H9 (cell line): ENCODE data around the gene METTL1. TPM values are rescaled to one million over a fixed set of nuclear protein-coding genes. Genes with fewer than 3 reads are reported as not detected.

Experiments used
- DNase-seq: peaks from one replicate; pipeline ENCODE4 v3.0.0-alpha.2; 2017
- H2AFZ ChIP-seq: one replicate; pipeline ENCODE4 v1.6.1; 2013; ENCODE audit warnings: mild to moderate bottlenecking, low read length, control low read depth, moderate library complexity
- H2AK5ac ChIP-seq: 2 replicates; pipeline ENCODE4 v1.6.1; 2013; ENCODE audit warnings: low read length, control low read depth, mixed read lengths; ENCODE audit not compliant: insufficient read length
- H2BK120ac ChIP-seq: one replicate; pipeline ENCODE4 v1.6.1; 2013; ENCODE audit warnings: low read depth, mild to moderate bottlenecking, low read length, control low read depth, inconsistent platforms; ENCODE audit not compliant: poor library complexity, severe bottlenecking
- H2BK12ac ChIP-seq: 2 replicates; pipeline ENCODE4 v1.6.1; 2013; ENCODE audit warnings: low read length, control low read depth, mixed read lengths, low read depth; ENCODE audit not compliant: insufficient read length
- H2BK15ac ChIP-seq: 2 replicates; pipeline ENCODE4 v1.6.1; 2013; ENCODE audit warnings: low read depth, low read length, control low read depth
- H2BK20ac ChIP-seq: one replicate; pipeline ENCODE4 v1.6.1; 2013; ENCODE audit warnings: low read depth, mild to moderate bottlenecking, low read length, control low read depth, inconsistent platforms; ENCODE audit not compliant: poor library complexity, severe bottlenecking
- H2BK5ac ChIP-seq: 2 replicates; pipeline ENCODE4 v1.6.1; 2013; ENCODE audit warnings: low read length, control low read depth, mixed read lengths; ENCODE audit not compliant: insufficient read length
- H3K14ac ChIP-seq: 2 replicates; pipeline ENCODE4 v1.6.1; 2013; ENCODE audit warnings: low read length, control low read depth; ENCODE audit not compliant: insufficient read depth
- H3K18ac ChIP-seq: 2 replicates; pipeline ENCODE4 v1.6.1; 2013; ENCODE audit warnings: low read depth, mild to moderate bottlenecking, mixed read lengths, low read length, control low read depth; ENCODE audit not compliant: insufficient read length
- H3K23ac ChIP-seq: 2 replicates; pipeline ENCODE4 v1.6.1; 2013; ENCODE audit warnings: low read length, control low read depth, mixed read lengths, low read depth; ENCODE audit not compliant: insufficient read length
- H3K23me2 ChIP-seq: 2 replicates; pipeline ENCODE4 v1.6.1; 2013; ENCODE audit warnings: low read depth, mild to moderate bottlenecking, mixed read lengths, low read length, control low read depth; ENCODE audit not compliant: insufficient read length, poor library complexity, severe bottlenecking
- H3K27ac ChIP-seq: 2 replicates; pipeline ENCODE4 v1.5.1; 2013; ENCODE audit warnings: low read length, control low read depth, mixed read lengths, low read depth; ENCODE audit not compliant: insufficient read length
- H3K27me3 ChIP-seq: 2 replicates; pipeline ENCODE4 v1.6.1; 2013; ENCODE audit warnings: low read length, control low read depth, inconsistent platforms; ENCODE audit not compliant: insufficient read depth
- H3K4ac ChIP-seq: 2 replicates; pipeline ENCODE4 v1.6.1; 2013; ENCODE audit warnings: low read depth, mild to moderate bottlenecking, control low read depth, inconsistent platforms, low read length, moderate library complexity
- H3K4me1 ChIP-seq: 2 replicates; pipeline ENCODE4 v1.6.1; 2013; ENCODE audit warnings: low read length, control low read depth, inconsistent platforms; ENCODE audit not compliant: insufficient read depth
- H3K4me2 ChIP-seq: 2 replicates; pipeline ENCODE4 v1.6.1; 2013; ENCODE audit warnings: low read length, control low read depth, mixed read lengths; ENCODE audit not compliant: insufficient read length, insufficient read depth
- H3K56ac ChIP-seq: 2 replicates; pipeline ENCODE4 v1.6.1; 2013; ENCODE audit warnings: low read depth, mild to moderate bottlenecking, mixed read lengths, low read length, control low read depth; ENCODE audit not compliant: insufficient read length
- H3K79me1 ChIP-seq: 2 replicates; pipeline ENCODE4 v1.6.1; 2013; ENCODE audit warnings: low read depth, mild to moderate bottlenecking, moderate library complexity, low read length, control low read depth, inconsistent platforms; ENCODE audit not compliant: insufficient read depth, poor library complexity, severe bottlenecking
- H3K79me2 ChIP-seq: 2 replicates; pipeline ENCODE4 v1.6.1; 2013; ENCODE audit warnings: low read length, control low read depth, inconsistent platforms; ENCODE audit not compliant: insufficient read depth
- H3K9ac ChIP-seq: 2 replicates; pipeline ENCODE4 v1.6.1; 2013; ENCODE audit warnings: low read length, control low read depth, mixed read lengths; ENCODE audit not compliant: insufficient read length; ENCODE audit errors: extremely low read depth
- H3K9me3 ChIP-seq: one replicate; pipeline ENCODE4 v1.6.1; 2013; ENCODE audit warnings: low read depth, low read length, inconsistent platforms; ENCODE audit not compliant: control insufficient read depth
- H3T11ph ChIP-seq: one replicate; pipeline ENCODE4 v1.6.1; 2013; ENCODE audit warnings: mild to moderate bottlenecking, low read length, control low read depth, inconsistent platforms
- H4K20me1 ChIP-seq: one replicate; pipeline ENCODE4 v1.6.1; 2013; ENCODE audit not compliant: control insufficient read depth, insufficient read length, insufficient read depth
- H4K5ac ChIP-seq: 2 replicates; pipeline ENCODE4 v1.6.1; 2013; ENCODE audit warnings: low read depth, mild to moderate bottlenecking, mixed read lengths, low read length, control low read depth; ENCODE audit not compliant: insufficient read length
- H4K8ac ChIP-seq: replicated peaks from 2 replicates; pipeline ENCODE4 v1.6.1; 2013; ENCODE audit warnings: low read length, control low read depth, mixed read lengths, low read depth; ENCODE audit not compliant: insufficient read length
- H4K91ac ChIP-seq: 2 replicates; pipeline ENCODE4 v1.6.1; 2013; ENCODE audit warnings: low read depth, mild to moderate bottlenecking, moderate library complexity, mixed read lengths, low read length, control low read depth; ENCODE audit not compliant: insufficient read length
- H3K27ac Mint-ChIP-seq, 3 experiments: 2 replicates in 2 of 3; 3 replicates in 1 of 3; pipeline ENCODE4 v1.8.0; 2020 to 2021; ENCODE audit warnings: mixed read lengths in 3 of 3, mild to moderate bottlenecking in 1 of 3, moderate library complexity in 1 of 3
- H3K27me3 Mint-ChIP-seq: 2 replicates; pipeline ENCODE4 v1.8.0; 2021; ENCODE audit warnings: low read depth, mild to moderate bottlenecking, moderate library complexity, mixed read lengths
- H3K36me3 Mint-ChIP-seq, 3 experiments: 2 replicates in 2 of 3; 3 replicates in 1 of 3; pipeline ENCODE4 v1.8.0; 2020 to 2021; ENCODE audit warnings: low read depth in 3 of 3, mixed read lengths in 3 of 3; ENCODE audit not compliant: insufficient read depth in 1 of 3
- H3K4me1 Mint-ChIP-seq, 2 experiments: 2 replicates each; pipeline ENCODE4 v1.8.0; 2020; ENCODE audit warnings: mixed read lengths in 2 of 2
- H3K4me3 Mint-ChIP-seq, 2 experiments: 2 replicates in 1 of 2; 3 replicates in 1 of 2; pipeline ENCODE4 v1.8.0; 2020 to 2021; ENCODE audit warnings: mild to moderate bottlenecking in 2 of 2, mixed read lengths in 2 of 2, moderate library complexity in 1 of 2
- H3K9me3 Mint-ChIP-seq, 2 experiments: 2 replicates in 1 of 2; 3 replicates in 1 of 2; pipeline ENCODE4 v1.8.0; 2020; ENCODE audit warnings: mild to moderate bottlenecking in 2 of 2, mixed read lengths in 2 of 2, moderate library complexity in 1 of 2
- CTCF ChIP-seq: fragments of 200-600 bp; sonication (generic); conservative IDR thresholded peaks from 3 replicates; pipeline ENCODE4 v1.8.0; 2021; ENCODE audit warnings: antibody characterized with exemption, mild to moderate bottlenecking
- WGBS: extraction: QIAGEN DNeasy Blood & Tissue Kit; methylation state at CpG from one replicate; pipeline ENCODE4 v1.1.7; 2013; ENCODE audit warnings: missing lambda C conversion rate, low lambda C conversion rate, mixed read lengths; ENCODE audit not compliant: insufficient read length; ENCODE audit errors: extremely low coverage; 5-methylcytosine and 5-hydroxymethylcytosine counted together
- total RNA-seq: library from RNA; stranded (reverse); gene quantifications from 2 replicates; pipeline ENCODE4 v1.2.1, GENCODE V29; 2021

METTL1 gene
- total RNA-seq, 1 experiment from 2014 or later, result 58.4 TPM

DNA sequence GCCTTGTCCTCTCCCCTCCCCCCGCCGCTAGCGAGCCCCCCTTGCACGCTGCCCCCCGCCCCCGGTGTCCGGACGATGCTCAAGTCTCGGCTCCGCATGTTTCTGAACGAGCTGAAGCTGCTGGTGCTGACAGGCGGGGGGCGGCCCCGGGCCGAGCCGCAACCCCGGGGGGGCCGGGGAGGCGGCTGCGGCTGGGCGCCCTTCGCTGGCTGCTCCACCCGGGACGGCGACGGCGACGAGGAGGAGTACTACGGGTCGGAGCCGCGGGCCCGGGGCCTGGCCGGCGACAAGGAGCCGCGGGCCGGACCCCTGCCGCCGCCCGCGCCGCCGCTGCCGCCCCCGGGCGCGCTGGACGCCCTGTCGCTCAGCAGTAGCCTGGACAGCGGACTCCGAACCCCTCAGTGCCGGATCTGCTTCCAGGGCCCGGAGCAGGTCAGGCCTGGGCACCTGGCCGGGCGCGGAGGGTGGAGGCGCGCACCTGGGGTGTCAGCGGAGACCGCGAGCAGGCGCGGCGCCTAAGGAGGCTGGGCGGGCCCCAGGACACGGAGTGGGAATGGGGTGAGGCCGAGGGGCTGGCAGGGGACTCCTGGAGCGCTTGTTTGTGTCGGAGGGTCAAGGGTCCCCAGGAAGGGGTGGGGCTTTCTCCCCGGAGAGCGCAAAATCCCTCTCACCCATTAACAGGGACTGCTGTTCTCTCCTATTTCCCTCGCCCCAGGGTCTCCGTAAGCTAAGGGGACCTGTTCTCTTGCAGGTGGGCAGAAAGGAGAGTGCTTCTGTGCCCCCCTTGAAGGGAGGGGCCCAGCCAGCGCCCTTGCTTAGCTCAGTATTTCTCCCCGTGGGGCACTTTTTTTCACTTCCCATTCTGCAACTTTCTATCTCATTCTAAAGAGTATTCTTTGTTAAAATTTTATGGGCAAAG lies 16.2 kb downstream of the METTL1 start:
- no peak overlapping the region for H2BK120ac ChIP-seq
- H3K4me2 ChIP-seq, result peak overlapping the region; percentile 34
- Mint-ChIP-seq H3K9me3 (peaks cover 0 to 2% of the 10 kb centered on the region in 2 experiments; a peak in 2 of 5 replicates), H3K27me3 (peaks cover 30% of the 10 kb centered on the region), H3K4me3 (peak overlapping the region; percentile 61 to 78), H3K27ac (no peak overlapping the region), H3K36me3 (peaks cover 13 to 28% (median 14%) of the 10 kb centered on the region in 3 experiments), H3K4me1 (peaks cover 40 to 42% of the 10 kb centered on the region in 2 experiments)
- H3K9ac ChIP-seq, result no peak overlapping the region
- no peaks in the 10 kb centered on the region for H3K79me1 ChIP-seq
- H4K20me1 ChIP-seq, result no peaks in the 10 kb centered on the region
- H3K4me1 ChIP-seq, result 0 out of 2 replicates have a peak, but pooled peaks cover 7% of the 10 kb centered on the region
- H3K79me2 ChIP-seq, result peaks cover 11% of the 10 kb centered on the region; the same call in 1 of the 2 replicates
- no peak overlapping the region for H3K4ac ChIP-seq
- H3K9me3 ChIP-seq, result no peaks in the 10 kb centered on the region
- H3K27ac ChIP-seq, result no peak overlapping the region
- H2BK20ac ChIP-seq, result no peak overlapping the region
- WGBS, result no CpG with 5 or more reads among the region's 76 CpGs
- no peak overlapping the region for H3T11ph ChIP-seq
- no peak overlapping the region for H2BK15ac ChIP-seq
- no peak overlapping the region for H3K14ac ChIP-seq
- H3K23ac ChIP-seq, result no peak overlapping the region
- no peak overlapping the region for H2AFZ ChIP-seq
- no peak overlapping the region for H4K5ac ChIP-seq
- H4K91ac ChIP-seq, result no peak overlapping the region
- no peak for TF ChIP-seq CTCF
- no peak overlapping the region for H3K18ac ChIP-seq
- no peak overlapping the region for H2BK5ac ChIP-seq
- H2BK12ac ChIP-seq, result no peak overlapping the region
- H3K56ac ChIP-seq, result no peak overlapping the region
- H2AK5ac ChIP-seq, result no peak overlapping the region
- H3K27me3 ChIP-seq, result peaks cover 11% of the 10 kb centered on the region
- no peak overlapping the region for H4K8ac ChIP-seq
- peaks cover 17% of the 10 kb centered on the region for H3K23me2 ChIP-seq
- DNase-seq, result no peak
